Neural progenitor cell (in vitro differentiated cells): ENCODE results near the gene RBM12. TPM values are rescaled to one million over a fixed set of nuclear protein-coding genes. Genes with fewer than 3 reads are reported as not detected.

Experiments used
- DNase-seq: peaks from one replicate; pipeline ENCODE4 v3.0.0-alpha.2; 2016; ENCODE audit warnings: low spot score
- H2AFZ ChIP-seq: fragments of 200-600 bp; sonication (generic); replicated peaks from 2 replicates; pipeline ENCODE4 v1.6.1; 2016; ENCODE audit warnings: antibody characterized with exemption
- H3F3A ChIP-seq: fragments of 200-600 bp; sonication (generic); 2 replicates; pipeline ENCODE4 v1.6.1; 2016; ENCODE audit warnings: antibody characterized with exemption, low read depth
- H3K27ac ChIP-seq: fragments of 200-600 bp; sonication (generic); 2 replicates; pipeline ENCODE4 v1.5.1; 2016; ENCODE audit warnings: mild to moderate bottlenecking
- H3K27me3 ChIP-seq: fragments of 200-600 bp; sonication (generic); 2 replicates; pipeline ENCODE4 v1.6.1; 2016; ENCODE audit warnings: mild to moderate bottlenecking, moderate library complexity
- H3K36me3 ChIP-seq: fragments of 200-600 bp; sonication (generic); 2 replicates; pipeline ENCODE4 v1.5.1; 2016
- H3K4me1 ChIP-seq: fragments of 200-600 bp; sonication (generic); 2 replicates; pipeline ENCODE4 v1.6.1; 2016; ENCODE audit warnings: mixed run types
- H3K4me2 ChIP-seq: fragments of 200-600 bp; sonication (generic); 2 replicates; pipeline ENCODE4 v1.6.1; 2016
- H3K4me3 ChIP-seq: fragments of 200-600 bp; sonication (generic); 2 replicates; pipeline ENCODE4 v1.5.1; 2016
- H3K79me2 ChIP-seq: fragments of 200-600 bp; sonication (generic); 2 replicates; pipeline ENCODE4 v1.6.1; 2016; ENCODE audit warnings: low read depth
- H3K9ac ChIP-seq: fragments of 200-600 bp; sonication (generic); 2 replicates; pipeline ENCODE4 v1.6.1; 2016
- H3K9me3 ChIP-seq: fragments of 200-600 bp; sonication (generic); 2 replicates; pipeline ENCODE4 v1.5.1; 2016; ENCODE audit warnings: low read depth
- H4K20me1 ChIP-seq: fragments of 200-600 bp; sonication (generic); 2 replicates; pipeline ENCODE4 v1.6.1; 2016; ENCODE audit warnings: low read depth
- H3K27ac Mint-ChIP-seq: 3 replicates; pipeline ENCODE4 v1.8.0; 2021; ENCODE audit warnings: mixed read lengths
- H3K27me3 Mint-ChIP-seq: 2 replicates; pipeline ENCODE4 v1.8.0; 2022; ENCODE audit warnings: low read depth, mild to moderate bottlenecking, inconsistent platforms, moderate library complexity, mixed read lengths; ENCODE audit not compliant: insufficient read depth
- H3K36me3 Mint-ChIP-seq: 3 replicates; pipeline ENCODE4 v1.8.0; 2021; ENCODE audit warnings: mixed read lengths
- H3K4me1 Mint-ChIP-seq: 3 replicates; pipeline ENCODE4 v1.8.0; 2021; ENCODE audit warnings: mixed read lengths
- H3K4me3 Mint-ChIP-seq: 3 replicates; pipeline ENCODE4 v1.8.0; 2021; ENCODE audit warnings: mild to moderate bottlenecking, moderate library complexity, mixed read lengths
- H3K9me3 Mint-ChIP-seq: 3 replicates; pipeline ENCODE4 v1.8.0; 2020; ENCODE audit warnings: mixed read lengths
- EZH2 ChIP-seq: fragments of 200-600 bp; sonication (generic); IDR thresholded peaks from 2 replicates; pipeline ENCODE4 v1.6.1; 2017; ENCODE audit warnings: antibody characterized with exemption, mild to moderate bottlenecking, moderate library complexity
- EZH2phosphoT487 ChIP-seq: fragments of 200-600 bp; sonication (generic); IDR thresholded peaks from 2 replicates; pipeline ENCODE4 v1.6.1; 2017; ENCODE audit warnings: antibody characterized with exemption
- total RNA-seq: library from RNA; depleted of rRNA; stranded (reverse); fragments of >200 nt; gene quantifications from 2 replicates; pipeline ENCODE4 v1.2.3, GENCODE V29; 2015; ENCODE audit warnings: low replicate concordance
- TF ChIP-seq, protein P1 (sequence below): fragments of 200-600 bp; sonication (generic); IDR thresholded peaks from 2 replicates; pipeline ENCODE4 v1.5.1; 2017; ENCODE audit warnings: antibody characterized with exemption, mild to moderate bottlenecking

Gene RBM12
- total RNA-seq, 1 donor from 2014 or later: 112 TPM

DNA sequence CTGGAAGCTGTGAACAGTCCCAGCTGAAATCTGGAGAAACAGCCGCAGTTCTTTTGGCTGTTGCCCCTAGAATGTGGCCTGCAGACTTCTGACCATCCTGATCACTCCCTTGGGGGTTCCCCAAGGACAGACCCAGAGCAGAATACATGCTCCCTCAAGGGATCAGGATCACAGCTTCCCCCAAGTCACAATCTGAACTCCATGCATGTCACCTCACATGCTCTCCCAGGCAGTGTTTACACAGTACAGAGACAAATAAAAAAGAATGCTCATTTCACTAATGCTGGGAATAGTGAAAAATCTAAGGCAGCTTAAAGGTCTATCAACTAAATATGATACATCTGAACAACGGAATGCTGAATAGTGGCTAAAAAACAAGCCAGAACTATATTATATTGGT lies 28.6 kb downstream of the RBM12 start:
- peaks cover 85% of the 10 kb centered on the region for H3K79me2 ChIP-seq
- H3K27ac Mint-ChIP-seq: no peak overlapping the region

DNA sequence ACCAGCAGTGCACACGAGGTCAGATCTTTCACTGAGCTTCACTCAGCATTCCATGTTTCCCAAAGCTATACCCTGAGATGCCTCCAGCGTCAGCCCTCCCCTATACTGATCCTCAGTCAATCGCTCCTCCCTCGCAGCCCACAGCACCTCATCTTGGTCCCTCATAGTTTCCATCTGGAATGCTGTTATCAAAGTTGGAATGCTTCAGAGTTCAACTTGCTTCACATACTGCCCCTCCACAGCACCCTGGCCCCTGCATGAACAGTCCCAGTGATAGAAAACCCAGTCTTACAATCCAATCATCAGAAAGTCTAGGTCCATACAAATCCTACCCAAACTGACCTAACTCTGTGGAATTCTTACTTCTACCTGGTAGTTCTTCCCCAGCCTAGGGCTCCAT lies 29.0 kb downstream of the RBM12 start:
- no peak overlapping the region for H3K9ac ChIP-seq
- no peak overlapping the region for H3K27ac ChIP-seq
- H3K9me3 ChIP-seq: no peaks in the 10 kb centered on the region
- no peaks in the 10 kb centered on the region for H3K9me3 Mint-ChIP-seq
- H3K4me3 ChIP-seq: no peak overlapping the region
- peaks cover 4% of the 10 kb centered on the region for H3K4me1 Mint-ChIP-seq
- H3K4me1 ChIP-seq: no peaks in the 10 kb centered on the region
- peaks cover 12% of the 10 kb centered on the region for H3K36me3 Mint-ChIP-seq
- H3K27me3 ChIP-seq: no peaks in the 10 kb centered on the region
- no peak overlapping the region for H3K4me3 Mint-ChIP-seq
- TF ChIP-seq EZH2: no peak
- TF ChIP-seq, protein P1, sequence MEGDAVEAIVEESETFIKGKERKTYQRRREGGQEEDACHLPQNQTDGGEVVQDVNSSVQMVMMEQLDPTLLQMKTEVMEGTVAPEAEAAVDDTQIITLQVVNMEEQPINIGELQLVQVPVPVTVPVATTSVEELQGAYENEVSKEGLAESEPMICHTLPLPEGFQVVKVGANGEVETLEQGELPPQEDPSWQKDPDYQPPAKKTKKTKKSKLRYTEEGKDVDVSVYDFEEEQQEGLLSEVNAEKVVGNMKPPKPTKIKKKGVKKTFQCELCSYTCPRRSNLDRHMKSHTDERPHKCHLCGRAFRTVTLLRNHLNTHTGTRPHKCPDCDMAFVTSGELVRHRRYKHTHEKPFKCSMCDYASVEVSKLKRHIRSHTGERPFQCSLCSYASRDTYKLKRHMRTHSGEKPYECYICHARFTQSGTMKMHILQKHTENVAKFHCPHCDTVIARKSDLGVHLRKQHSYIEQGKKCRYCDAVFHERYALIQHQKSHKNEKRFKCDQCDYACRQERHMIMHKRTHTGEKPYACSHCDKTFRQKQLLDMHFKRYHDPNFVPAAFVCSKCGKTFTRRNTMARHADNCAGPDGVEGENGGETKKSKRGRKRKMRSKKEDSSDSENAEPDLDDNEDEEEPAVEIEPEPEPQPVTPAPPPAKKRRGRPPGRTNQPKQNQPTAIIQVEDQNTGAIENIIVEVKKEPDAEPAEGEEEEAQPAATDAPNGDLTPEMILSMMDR: no peak
- TF ChIP-seq EZH2phosphoT487: no peak
- DNase-seq: no peak
- H3K36me3 ChIP-seq: no peaks in the 10 kb centered on the region
- H3K27ac Mint-ChIP-seq: no peak overlapping the region
- peaks cover 81% of the 10 kb centered on the region for H3K79me2 ChIP-seq
- no peak overlapping the region for H2AFZ ChIP-seq
- no peaks in the 10 kb centered on the region for H3K27me3 Mint-ChIP-seq
- H4K20me1 ChIP-seq: peaks cover 79% of the 10 kb centered on the region
- H3F3A ChIP-seq: peaks cover 6% of the 10 kb centered on the region
- H3K4me2 ChIP-seq: no peak overlapping the region

More for the DNA sequence above, 28.6 kb downstream of the RBM12 start:
- H3K27me3 ChIP-seq: no peaks in the 10 kb centered on the region
- peaks cover 6% of the 10 kb centered on the region for H3F3A ChIP-seq
- H3K4me2 ChIP-seq: no peak overlapping the region
- no peaks in the 10 kb centered on the region for H3K36me3 ChIP-seq
- H3K4me1 ChIP-seq: no peaks in the 10 kb centered on the region
- H4K20me1 ChIP-seq: peaks cover 83% of the 10 kb centered on the region
- no peak overlapping the region for H3K27ac ChIP-seq
- H3K9me3 ChIP-seq: no peaks in the 10 kb centered on the region
- TF ChIP-seq EZH2phosphoT487 (no peak), EZH2 (no peak)
- TF ChIP-seq, protein P1: no peak
- H3K9me3 Mint-ChIP-seq: no peaks in the 10 kb centered on the region
- H3K4me3 Mint-ChIP-seq: no peak overlapping the region
- H3K9ac ChIP-seq: no peak overlapping the region
- no peak overlapping the region for H3K4me3 ChIP-seq
- H2AFZ ChIP-seq: no peak overlapping the region
- no peaks in the 10 kb centered on the region for H3K27me3 Mint-ChIP-seq
- H3K36me3 Mint-ChIP-seq: peaks cover 11% of the 10 kb centered on the region
- DNase-seq: no peak
- peaks cover 8% of the 10 kb centered on the region for H3K4me1 Mint-ChIP-seq

DNA sequence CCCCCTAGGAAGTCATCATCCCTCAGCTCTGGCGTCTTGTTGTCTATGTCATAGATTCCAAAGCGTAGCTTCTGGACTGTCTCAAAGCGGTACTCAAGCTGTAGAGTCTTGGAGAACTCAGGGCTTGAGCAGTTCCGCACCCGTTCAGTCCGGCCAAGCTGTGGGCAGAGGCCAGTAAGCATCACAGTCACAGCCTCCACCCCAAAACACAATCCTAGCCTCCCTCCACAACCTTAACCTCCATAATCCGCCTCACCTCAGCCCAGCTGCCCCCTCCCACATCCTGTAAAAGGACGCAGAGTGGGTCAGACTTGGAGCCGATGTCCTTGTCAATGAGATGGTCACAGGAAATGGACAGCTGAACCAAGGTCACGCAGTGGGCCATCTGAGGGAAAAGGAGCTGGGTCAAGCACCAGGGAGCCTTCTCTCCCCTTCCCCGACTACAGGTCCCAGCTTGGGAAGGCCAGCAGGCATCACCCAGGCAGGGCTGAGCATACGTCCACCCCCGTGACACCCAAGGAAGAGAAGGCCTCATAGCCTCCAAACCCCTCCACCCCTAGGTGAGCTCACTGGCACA lies 32.1 kb downstream of the RBM12 start:
- no peaks in the 10 kb centered on the region for H3K27me3 Mint-ChIP-seq
- H3K27me3 ChIP-seq: no peaks in the 10 kb centered on the region
- H3K79me2 ChIP-seq: peaks cover 51% of the 10 kb centered on the region
- H4K20me1 ChIP-seq: peaks cover 53% of the 10 kb centered on the region
- peaks cover 5% of the 10 kb centered on the region for H3F3A ChIP-seq
- H3K4me1 ChIP-seq: no peaks in the 10 kb centered on the region
- TF ChIP-seq, protein P1: no peak
- no peak for TF ChIP-seq EZH2
- TF ChIP-seq EZH2phosphoT487: no peak
- H3K36me3 Mint-ChIP-seq: peaks cover 27% of the 10 kb centered on the region
- H3K4me2 ChIP-seq: no peak overlapping the region
- no peak overlapping the region for H3K4me3 Mint-ChIP-seq
- no peak overlapping the region for H3K27ac ChIP-seq
- no peak overlapping the region for H3K4me3 ChIP-seq
- H3K9me3 ChIP-seq: no peaks in the 10 kb centered on the region
- no peak overlapping the region for H2AFZ ChIP-seq
- peaks cover 15% of the 10 kb centered on the region for H3K36me3 ChIP-seq
- DNase-seq: no peak
- H3K9ac ChIP-seq: no peak overlapping the region
- no peaks in the 10 kb centered on the region for H3K9me3 Mint-ChIP-seq
- H3K27ac Mint-ChIP-seq: no peak overlapping the region
- H3K4me1 Mint-ChIP-seq: peaks cover 2% of the 10 kb centered on the region
